Stomach (tissue), 4 donors: ENCODE data around the gene CFLAR.

Source experiments
- CTCF ChIP-seq, 7 experiments: fragments of 450-650 bp in 4 of 7; fragments of 200-600 bp in 3 of 7; sonication (generic) in 3 of 7; IDR thresholded peaks; one replicate each; pipeline ENCODE4 v1.5.1; 2016 to 2019; ENCODE audit warnings: antibody characterized with exemption in 7 of 7, control low read depth in 2 of 7, mild to moderate bottlenecking in 1 of 7
- EP300 ChIP-seq: sonication (generic); formaldehyde crosslinking; IDR thresholded peaks from one replicate; pipeline ENCODE4 v1.6.1; 2017; ENCODE audit warnings: antibody characterized with exemption
- POLR2A ChIP-seq, 4 donors: fragments of 450-650 bp; IDR thresholded peaks; one replicate each; pipeline ENCODE4 v1.6.1; 2016; ENCODE audit warnings: antibody characterized with exemption in 4 of 4, control low read depth in 2 of 4, mild to moderate bottlenecking in 1 of 4, moderate library complexity in 1 of 4
- POLR2AphosphoS5 ChIP-seq, 3 donors: sonication (generic); formaldehyde crosslinking; IDR thresholded peaks; one replicate each; pipeline ENCODE4 v1.6.1; 2016; ENCODE audit warnings: antibody characterized with exemption in 3 of 3

DNA sequence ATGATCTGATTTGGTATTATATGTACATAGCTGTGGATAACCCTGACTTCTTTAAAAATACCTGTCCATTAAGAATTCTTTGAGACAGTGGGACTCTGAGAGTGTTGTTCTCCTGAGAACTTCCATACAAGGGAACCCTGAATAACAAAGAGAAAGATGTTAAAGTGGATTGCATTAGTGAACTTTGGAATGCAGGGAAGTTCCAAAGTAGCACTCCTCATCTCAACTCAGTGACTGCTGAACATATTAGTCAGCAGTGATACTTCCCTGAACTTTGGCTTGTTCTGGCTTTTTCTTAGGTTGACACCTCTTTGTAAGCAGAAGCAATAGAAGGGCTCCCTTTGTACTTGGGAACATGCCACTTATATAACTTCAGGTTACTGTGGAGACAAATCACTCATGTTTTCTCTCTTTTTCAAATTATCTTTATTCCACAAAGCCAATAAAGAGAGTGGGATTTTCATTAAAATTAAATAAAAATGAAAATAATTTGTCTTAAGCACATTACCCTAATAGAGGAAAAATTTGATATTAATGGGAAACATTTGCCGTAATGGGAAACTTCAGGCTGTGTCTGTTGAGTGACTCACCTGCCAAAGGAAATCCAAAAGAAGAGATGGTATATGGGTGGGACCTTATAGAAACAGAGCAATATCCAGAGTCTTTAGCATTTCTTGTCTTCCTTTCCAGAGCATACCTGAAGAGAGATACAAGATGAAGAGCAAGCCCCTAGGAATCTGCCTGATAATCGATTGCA is 33.3 kb downstream of the CFLAR start:
- TF ChIP-seq POLR2AphosphoS5 (IDR thresholded peaks at IDR 0.05) (peak in 2 of 3 donors; percentile 30 to 79), CTCF (IDR thresholded peaks at IDR 0.05) (no peak), POLR2A (IDR thresholded peaks at IDR 0.05) (no peak), EP300 (no peak)
